SK-N-MC (cell line): ENCODE data around the gene RANGAP1.
"Not testable (repeated sequence)": the region's sequence is repeated elsewhere in the genome, so short reads cannot be mapped to it uniquely, and the experiment has no call there.

Source experiments
- DNase-seq: peaks from one replicate; pipeline ENCODE4 v3.0.0-alpha.2; 2011; ENCODE audit warnings: low read depth, low spot score
- H3K27ac ChIP-seq: fragments of 200-600 bp; sonication (generic); 2 replicates; pipeline ENCODE4 v1.5.1; 2016; ENCODE audit warnings: mixed run types
- H3K36me3 ChIP-seq: fragments of 200-600 bp; sonication (generic); 2 replicates; pipeline ENCODE4 v1.6.1; 2017; ENCODE audit warnings: antibody characterized with exemption, low read length, mixed read lengths; ENCODE audit not compliant: insufficient read depth
- H3K4me3 ChIP-seq: fragments of 200-600 bp; sonication (generic); 2 replicates; pipeline ENCODE4 v1.5.1; 2016
- H3K9ac ChIP-seq: fragments of 200-600 bp; sonication (generic); 2 replicates; pipeline ENCODE4 v1.8.0; 2017; ENCODE audit warnings: mixed run types, mixed read lengths; ENCODE audit not compliant: insufficient read length
- H3K9me3 ChIP-seq: fragments of 200-600 bp; sonication (generic); 2 replicates; pipeline ENCODE4 v1.6.1; 2017; ENCODE audit warnings: low read depth, mild to moderate bottlenecking, antibody characterized with exemption, low read length, moderate library complexity, mixed read lengths
- EZH2 ChIP-seq: fragments of 200-600 bp; sonication (generic); IDR thresholded peaks from one replicate; pipeline ENCODE4 v1.6.1; 2017; ENCODE audit warnings: antibody characterized with exemption
- FOXP2 ChIP-seq: optimal IDR thresholded peaks from 2 replicates; pipeline ENCODE3; 2011; ENCODE audit warnings: mild to moderate bottlenecking, moderate library complexity; ENCODE audit not compliant: insufficient read depth; ENCODE audit errors: extremely low read length, control extremely low read depth
- POLR2AphosphoS5 ChIP-seq: IDR thresholded peaks from 2 replicates; pipeline ENCODE4 v1.6.1; 2012; ENCODE audit warnings: mild to moderate bottlenecking, low read depth, low read length, borderline replicate concordance

The RANGAP1 gene

DNA sequence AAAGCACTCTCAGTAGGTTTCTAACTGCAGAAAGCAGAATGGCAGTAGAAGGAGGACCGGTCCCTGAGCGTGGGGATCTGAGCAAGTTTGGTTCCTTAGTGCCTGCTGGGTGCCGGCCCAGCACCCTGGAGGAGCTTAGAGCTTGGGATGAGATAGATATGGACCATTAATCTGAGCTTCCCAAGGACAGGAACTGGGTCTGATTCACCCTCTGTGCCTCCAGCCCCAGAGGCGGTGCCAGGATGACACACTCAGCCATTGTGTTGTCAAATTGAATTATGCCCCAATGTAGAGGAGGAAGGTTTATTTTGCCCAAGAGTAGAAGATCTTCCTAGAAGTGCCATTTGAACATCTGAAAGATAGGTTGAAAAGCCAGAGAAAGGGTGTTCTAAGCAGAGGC, 19.7 kb upstream of the RANGAP1 start:
- no peak overlapping the region for H3K4me3 ChIP-seq
- no peaks in the 10 kb centered on the region for H3K9me3 ChIP-seq
- H3K9ac ChIP-seq: no peak overlapping the region
- no peak for TF ChIP-seq EZH2
- DNase-seq: no peak
- peaks cover 9% of the 10 kb centered on the region; the same call in 1 of the 2 replicates for H3K36me3 ChIP-seq
- 0 out of 2 replicates have a peak overlapping the region, but pooled peaks have one; percentile 35 for H3K27ac ChIP-seq

DNA sequence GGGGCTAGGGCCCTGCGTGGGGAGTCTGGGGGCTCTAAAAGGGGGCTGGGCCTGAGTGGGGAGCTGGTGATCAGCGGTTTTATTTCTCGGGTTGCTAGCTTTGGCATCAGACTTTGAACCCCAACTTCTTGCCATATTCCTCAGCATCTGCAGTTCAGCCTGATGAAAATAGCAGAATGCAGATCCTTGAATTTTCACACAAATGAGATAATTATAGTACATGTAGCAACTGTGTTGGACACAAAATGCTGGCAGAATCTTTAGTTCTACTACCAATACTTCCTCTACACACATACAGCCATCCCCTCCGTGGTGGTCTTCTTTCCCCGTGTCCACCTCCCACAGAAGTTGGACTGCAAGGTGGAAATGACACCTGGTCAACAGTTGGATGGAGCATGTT, 16.8 kb upstream of the RANGAP1 start:
- peak overlapping the region; percentile 78 for H3K27ac ChIP-seq
- H3K9ac ChIP-seq: peak overlapping the region; percentile 98
- H3K4me3 ChIP-seq: peak overlapping the region; percentile 86
- DNase-seq: no peak
- no peaks in the 10 kb centered on the region for H3K9me3 ChIP-seq
- peaks cover 4% of the 10 kb centered on the region; the same call in 1 of the 2 replicates for H3K36me3 ChIP-seq
- no peak for TF ChIP-seq FOXP2
- no peak for TF ChIP-seq EZH2
- no peak for TF ChIP-seq POLR2AphosphoS5

DNA sequence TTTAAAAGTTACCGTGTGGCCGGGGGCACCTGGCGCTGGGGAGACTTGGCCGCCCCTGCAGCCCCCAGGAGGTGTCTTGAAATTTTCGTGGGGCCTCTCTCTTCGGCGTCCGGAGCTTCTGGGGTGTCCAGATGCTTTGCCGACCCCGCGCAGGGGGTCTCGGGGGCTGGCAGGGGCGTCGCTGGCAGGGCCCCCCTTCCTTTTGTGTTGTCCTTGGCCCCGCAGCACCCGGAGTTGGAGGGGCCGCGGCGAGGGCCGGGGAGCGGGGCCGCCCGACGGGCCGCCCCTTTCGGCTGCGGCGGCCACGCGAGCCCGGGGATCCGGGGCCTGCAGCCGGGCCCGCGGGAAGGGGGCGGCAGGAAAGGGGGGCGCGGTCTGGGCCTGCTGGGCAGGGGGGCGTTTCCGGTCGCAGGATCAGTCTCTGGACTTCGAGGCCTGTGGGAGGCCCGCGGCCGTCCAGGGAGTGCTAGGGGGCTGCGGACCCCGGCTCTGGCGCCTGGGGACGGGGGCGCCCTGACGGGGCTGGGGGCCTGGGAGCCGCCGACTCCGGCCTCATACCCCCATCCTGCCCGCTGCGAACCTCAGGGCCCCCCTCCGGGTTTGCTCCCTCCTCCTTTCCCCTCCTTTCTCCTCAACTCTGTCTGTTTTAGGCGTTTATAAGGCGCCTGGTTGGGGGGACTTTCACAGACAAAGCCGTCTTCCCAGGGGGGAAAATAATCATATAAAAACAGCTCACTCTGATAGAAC, 16.2 kb upstream of the RANGAP1 start:
- no peak for TF ChIP-seq POLR2AphosphoS5
- no peak for TF ChIP-seq FOXP2
- Histone ChIP-seq H3K4me3 (peak overlapping the region; percentile 86), H3K9ac (peak overlapping the region; percentile 98), H3K9me3 (no peaks in the 10 kb centered on the region), H3K36me3 (peaks cover 4% of the 10 kb centered on the region; the same call in 1 of the 2 replicates), H3K27ac (peak overlapping the region; percentile 78)
- no peak for DNase-seq

DNA sequence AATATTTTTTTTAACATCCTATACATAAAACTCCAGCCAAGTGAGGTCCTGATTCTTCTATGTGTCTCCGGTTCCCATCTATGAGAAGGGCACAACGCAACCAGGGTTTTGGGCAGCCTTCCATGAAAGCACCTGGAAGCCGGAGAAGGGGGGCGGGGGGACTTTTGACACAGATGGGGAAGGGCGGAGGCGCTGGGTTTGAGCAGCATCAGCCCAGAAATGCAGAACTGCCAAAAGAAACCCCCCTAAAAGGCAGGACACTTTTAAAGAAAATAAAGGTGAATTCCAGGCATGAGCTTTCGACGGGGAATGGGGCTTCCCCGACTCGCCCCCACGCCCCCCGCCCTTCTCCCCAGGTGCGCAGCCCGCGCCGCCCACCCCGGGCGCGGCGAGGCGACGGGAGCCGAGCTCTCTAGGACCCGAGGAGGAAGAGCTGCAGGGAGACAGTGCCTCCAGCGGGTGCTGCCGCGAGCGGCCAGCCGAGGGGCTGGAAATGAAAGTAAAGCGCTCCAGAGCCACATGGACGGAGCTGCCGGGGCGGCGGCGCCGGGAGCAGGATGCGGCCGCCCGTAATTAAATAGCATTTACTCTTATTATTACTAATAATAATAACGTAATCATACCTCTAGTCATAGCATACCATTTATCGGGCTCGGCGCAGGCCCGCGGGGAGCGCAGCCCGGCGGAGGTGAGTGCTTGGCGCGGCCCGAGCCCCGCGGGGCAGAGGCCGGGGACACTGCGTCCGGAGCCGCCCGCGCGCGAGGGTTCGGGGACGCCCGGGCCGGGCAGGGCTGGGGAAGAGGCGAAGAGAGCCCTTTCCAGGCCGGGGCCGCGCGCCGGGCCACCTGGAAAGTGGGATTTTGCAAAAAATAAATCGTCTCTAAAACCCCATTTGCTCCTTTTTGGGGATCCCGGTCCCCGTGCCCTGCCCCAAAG, 15.4 kb upstream of the RANGAP1 start, which contains the start of gene ZC3H7B:
Gene ZC3H7B (plus strand): TSS at position 441 of the 936 bp plus-strand sequence. CDS start 19,136 bp downstream, outside the sequence.
- Histone ChIP-seq H3K9me3 (no peaks in the 10 kb centered on the region), H3K9ac (peak within 1 kb of the TSS; percentile 98), H3K27ac (peak within 1 kb of the TSS; percentile 78), H3K4me3 (peak within 1 kb of the TSS; percentile 86), H3K36me3 (peaks cover 4% of the 10 kb centered on the region; the same call in 1 of the 2 replicates)
- TF ChIP-seq POLR2AphosphoS5: peak; percentile 75
- no peak for TF ChIP-seq FOXP2
- no peak for DNase-seq

DNA sequence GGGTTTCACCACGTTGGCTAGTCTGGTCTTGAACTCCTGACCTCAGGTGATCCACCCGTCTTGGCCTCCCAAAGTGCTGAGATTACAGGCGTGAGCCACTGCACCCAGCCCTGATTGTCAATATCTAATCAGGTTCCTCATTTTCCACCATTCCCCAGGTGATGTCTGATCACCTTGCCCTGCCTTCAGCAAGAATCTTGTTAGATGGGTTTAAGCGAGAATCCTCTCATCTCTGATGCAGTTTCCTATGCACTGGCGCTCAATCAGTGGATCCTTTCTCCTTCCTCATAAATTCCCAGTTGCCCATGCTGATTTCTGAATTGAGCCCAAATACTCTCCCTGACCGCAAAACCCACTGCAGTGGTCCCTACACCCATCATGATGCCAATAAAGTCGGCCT, 14.7 kb upstream of the RANGAP1 start:
- H3K36me3 ChIP-seq: peaks cover 4% of the 10 kb centered on the region; the same call in 1 of the 2 replicates
- no peak for TF ChIP-seq EZH2
- TF ChIP-seq POLR2AphosphoS5: no peak
- TF ChIP-seq FOXP2: no peak
- H3K9ac ChIP-seq: peak overlapping the region; percentile 98
- H3K27ac ChIP-seq: no peak overlapping the region
- DNase-seq: no peak
- no peaks in the 10 kb centered on the region for H3K9me3 ChIP-seq
- H3K4me3 ChIP-seq: peak overlapping the region; percentile 86

DNA sequence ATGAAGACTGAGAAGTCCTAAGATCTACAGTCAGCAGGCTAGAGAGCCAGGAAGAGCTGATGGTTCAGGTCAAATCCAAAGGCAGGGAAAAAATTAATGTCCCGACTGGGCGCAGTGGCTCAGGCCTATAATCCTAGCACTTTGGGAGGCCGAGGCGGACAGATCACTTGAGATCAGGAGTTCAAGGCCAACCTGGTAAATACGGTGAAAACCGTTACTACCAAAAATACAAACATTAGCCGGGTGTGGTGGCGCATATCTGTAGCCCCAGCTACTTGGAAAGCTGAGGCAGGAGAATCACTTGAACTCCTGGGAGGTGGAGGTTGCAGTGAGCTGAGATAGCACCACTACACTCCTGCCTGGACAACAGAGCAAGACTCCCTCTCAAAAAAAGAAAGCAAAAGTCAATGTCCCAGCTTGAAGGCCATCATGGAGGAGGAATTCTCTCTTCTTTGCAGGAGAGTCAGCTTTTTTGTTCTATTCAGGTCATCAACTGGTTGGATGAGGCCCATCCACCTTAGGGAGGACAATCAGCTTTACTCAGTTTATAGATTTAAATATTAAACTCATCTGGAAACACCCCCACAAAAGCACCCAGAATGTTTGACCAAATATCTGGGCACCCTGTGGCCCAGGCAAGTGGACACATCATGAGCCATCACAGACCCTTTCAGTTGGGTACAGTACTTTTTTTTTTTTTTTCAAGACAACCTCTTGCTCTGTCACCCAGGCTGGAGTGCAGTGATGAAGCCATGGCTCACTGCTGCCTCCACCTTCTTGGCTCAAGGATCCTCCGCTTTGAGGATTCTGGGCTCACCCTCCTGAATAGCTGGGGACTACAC, 11.1 kb upstream of the RANGAP1 start:
- Histone ChIP-seq H3K9ac (no peak overlapping the region), H3K36me3 (no peaks in the 10 kb centered on the region), H3K27ac (no peak overlapping the region), H3K9me3 (no peaks in the 10 kb centered on the region), H3K4me3 (no peak overlapping the region)
- TF ChIP-seq POLR2AphosphoS5 (no peak), FOXP2 (no peak), EZH2 (no peak)
- no peak for DNase-seq

DNA sequence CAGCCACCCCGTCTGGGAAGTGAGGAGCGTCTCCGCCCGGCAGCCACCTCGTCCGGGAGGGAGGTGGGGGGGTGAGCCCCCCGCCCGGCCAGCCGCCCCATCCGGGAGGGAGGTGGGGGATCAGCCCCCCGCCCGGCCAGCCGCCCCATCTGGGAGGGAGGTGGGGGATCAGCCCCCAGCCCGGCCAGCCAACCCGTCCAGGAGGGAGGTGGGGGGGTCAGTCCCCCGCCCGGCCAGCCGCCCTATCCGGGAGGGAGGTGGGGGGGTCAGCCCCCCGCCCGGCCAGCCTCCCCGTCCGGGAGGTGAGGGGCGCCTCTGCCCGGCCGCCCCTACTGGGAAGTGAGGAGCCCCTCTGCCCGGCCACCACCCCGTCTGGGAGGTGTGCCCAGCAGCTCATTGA, 8.8 kb upstream of the RANGAP1 start:
- not testable (repeated sequence) for H3K27ac ChIP-seq, H3K4me3 ChIP-seq, DNase-seq, H3K9me3 ChIP-seq, H3K36me3 ChIP-seq, H3K9ac ChIP-seq
